ENCODE measurements around the gene DGCR8.
"Not testable (repeated sequence)": the region's sequence is repeated elsewhere in the genome, so short reads cannot be mapped to it uniquely, and the experiment has no call there.

The DGCR8 gene

GRCh38 chr22:20152464-20152890 is 72.4 kb downstream of the DGCR8 start:
- DNase-seq (ENCODE audit: low read depth): no peak

DNA sequence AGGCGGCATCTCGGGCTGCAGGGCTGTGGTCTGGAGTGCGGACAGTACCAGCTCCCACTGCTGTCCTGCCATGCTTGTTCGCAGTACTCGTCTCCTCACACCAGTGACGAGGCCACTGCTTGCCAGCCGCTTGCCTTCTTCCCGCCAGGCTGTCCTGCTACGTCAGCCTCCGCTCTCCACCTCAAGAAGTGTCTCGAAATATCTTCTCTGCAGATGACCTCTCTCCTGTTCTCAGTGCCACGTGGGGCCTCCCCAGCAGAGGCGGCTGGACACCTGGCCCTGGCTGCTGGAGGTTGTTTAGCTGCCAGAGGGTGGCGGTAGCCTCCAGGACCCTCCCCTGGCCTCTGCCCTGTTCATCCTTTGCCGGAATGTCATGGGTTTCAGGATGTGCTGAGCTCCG is 73.9 kb downstream of the DGCR8 start:
- DNase-seq (ENCODE audit: low read depth): no peak

GRCh38 chr22:20154602-20155187 is 74.7 kb downstream of the DGCR8 start:
- no peak for DNase-seq (ENCODE audit: low read depth)

GRCh38 chr22:20155330-20156041 is 75.4 kb downstream of the DGCR8 start:
- peak; percentile 76 for DNase-seq (ENCODE audit: low read depth)

DNA sequence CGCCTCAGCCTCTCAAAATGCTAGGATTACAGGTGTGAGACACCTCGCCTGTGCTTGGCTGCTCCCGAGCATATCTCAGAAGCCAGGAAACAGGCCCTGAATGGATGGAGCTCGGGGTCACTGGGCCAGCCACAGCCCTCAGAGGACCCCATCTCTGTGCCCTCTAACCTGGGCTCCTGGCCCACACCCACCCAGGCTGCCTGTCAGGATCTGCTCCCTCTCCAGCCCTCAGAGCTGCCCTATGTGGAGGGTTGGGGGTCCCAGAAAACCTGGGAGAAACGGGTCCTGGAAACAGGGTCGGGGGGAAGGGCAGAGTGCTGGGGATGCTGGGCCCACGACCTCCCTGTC is 76.0 kb downstream of the DGCR8 start:
- no peak for DNase-seq (ENCODE audit: low read depth)

DNA sequence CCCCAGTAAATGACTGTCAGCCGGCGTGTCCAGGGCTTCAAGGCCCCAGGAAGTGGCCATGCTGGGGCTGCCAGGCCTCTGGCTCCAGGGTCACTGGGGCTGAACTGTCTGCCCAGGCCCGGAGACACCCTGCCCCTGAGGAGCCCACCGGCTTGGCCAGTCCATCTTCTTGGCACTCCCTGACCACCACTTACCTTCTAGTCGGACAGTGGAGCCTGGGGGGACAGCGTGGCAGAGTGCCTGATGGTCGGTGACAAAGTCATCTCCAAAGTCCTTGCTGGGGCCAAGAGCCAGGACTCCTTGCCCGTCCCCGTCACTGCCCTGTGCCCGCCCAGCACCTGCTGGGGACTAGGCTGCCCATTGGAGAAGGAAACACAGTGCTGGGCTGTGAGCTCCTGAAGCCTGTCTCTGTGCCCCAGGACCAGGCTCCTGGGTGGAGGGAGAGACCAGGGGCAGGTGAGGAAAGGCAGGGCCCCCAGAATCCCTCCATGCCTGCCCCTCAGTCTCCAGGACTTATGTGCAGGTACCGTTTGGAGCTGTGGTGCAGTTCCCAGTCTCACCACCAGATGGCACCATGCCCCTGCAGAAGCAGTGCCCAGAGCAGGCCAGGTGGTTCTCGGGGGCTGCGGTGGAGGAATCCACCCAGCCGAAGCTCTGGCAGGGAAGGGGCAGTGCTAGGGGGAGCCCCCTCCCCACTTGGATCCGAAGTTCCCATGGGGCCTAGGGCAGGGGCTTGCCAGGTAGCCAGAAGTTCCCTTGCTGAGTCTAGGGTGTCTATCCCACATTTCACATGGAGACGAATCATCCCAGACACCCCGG is 76.8 kb downstream of the DGCR8 start:
- DNase-seq (ENCODE audit: low read depth): peak; percentile 59

GRCh38 chr22:20157430-20158183 is 77.6 kb downstream of the DGCR8 start:
- no peak for DNase-seq (ENCODE audit: low read depth)

- DNase-seq (ENCODE audit: low read depth): no peak
These were observed 78.5 kb downstream of the DGCR8 start for GRCh38 chr22:20158391-20159036.

DNA sequence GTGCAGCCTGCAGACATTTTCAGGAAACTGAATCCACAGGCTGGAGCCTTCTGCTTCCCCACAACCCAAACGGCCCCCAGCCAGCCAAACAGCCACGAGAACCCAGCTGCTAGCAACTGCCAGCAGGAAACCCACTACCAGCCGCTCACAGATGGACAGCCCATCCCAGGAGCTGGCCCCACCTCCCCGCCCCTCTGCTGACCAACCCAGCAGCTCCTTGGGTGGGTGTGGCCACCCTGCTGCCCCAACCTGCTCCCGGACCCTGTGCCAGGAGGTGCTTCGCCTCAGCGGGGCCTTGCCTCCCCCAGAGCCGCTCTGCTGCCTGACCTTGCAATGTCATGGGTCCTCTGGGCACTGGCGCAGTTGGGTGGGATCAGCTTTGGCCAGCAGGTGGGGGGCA is 79.0 kb downstream of the DGCR8 start:
- no peak for DNase-seq (ENCODE audit: low read depth)

- DNase-seq (ENCODE audit: low read depth): not testable (repeated sequence)
These were observed 79.5 kb downstream of the DGCR8 start for GRCh38 chr22:20159531-20159930.

GRCh38 chr22:20160041-20160440 is 80.0 kb downstream of the DGCR8 start:
- DNase-seq (ENCODE audit: low read depth): no peak

Data from CMK (cell line).